OCI-LY3 (cell line): Measurements from ENCODE around the gene P2RY10.

Source experiments
- EZH2phosphoT487 ChIP-seq: fragments of 200-600 bp; shearing (Covaris generic); IDR thresholded peaks from 2 replicates; pipeline ENCODE4 v1.6.1; 2018; ENCODE audit warnings: antibody characterized with exemption, mixed run types, low read depth
- TF ChIP-seq, protein P1 (sequence below): fragments of 200-600, 300-600 bp; sonication (generic); IDR thresholded peaks from 2 replicates; pipeline ENCODE4 v1.5.1; 2014; ENCODE audit warnings: antibody characterized with exemption, low read length, low read depth

DNA sequence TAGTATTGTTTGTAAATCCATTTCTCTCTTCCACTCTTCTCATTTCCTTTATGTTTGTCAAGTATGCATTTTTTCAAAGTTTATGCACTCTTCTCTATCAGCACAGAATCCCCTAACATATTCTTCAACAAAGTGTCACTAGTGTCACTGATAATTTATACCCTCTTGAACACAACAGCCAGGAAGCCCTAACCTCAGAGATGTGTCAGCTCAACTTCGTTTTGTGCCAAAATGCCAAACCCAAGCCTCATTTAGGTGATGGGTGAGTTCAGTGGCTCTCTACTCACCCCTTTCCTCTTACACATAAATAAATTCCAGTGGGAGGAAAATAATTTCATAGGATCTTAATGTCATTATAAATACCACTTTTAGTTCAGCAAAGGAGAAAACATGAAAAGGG lies 22.4 kb upstream of the P2RY10 start:
- TF ChIP-seq, protein P1, sequence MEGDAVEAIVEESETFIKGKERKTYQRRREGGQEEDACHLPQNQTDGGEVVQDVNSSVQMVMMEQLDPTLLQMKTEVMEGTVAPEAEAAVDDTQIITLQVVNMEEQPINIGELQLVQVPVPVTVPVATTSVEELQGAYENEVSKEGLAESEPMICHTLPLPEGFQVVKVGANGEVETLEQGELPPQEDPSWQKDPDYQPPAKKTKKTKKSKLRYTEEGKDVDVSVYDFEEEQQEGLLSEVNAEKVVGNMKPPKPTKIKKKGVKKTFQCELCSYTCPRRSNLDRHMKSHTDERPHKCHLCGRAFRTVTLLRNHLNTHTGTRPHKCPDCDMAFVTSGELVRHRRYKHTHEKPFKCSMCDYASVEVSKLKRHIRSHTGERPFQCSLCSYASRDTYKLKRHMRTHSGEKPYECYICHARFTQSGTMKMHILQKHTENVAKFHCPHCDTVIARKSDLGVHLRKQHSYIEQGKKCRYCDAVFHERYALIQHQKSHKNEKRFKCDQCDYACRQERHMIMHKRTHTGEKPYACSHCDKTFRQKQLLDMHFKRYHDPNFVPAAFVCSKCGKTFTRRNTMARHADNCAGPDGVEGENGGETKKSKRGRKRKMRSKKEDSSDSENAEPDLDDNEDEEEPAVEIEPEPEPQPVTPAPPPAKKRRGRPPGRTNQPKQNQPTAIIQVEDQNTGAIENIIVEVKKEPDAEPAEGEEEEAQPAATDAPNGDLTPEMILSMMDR: no peak
- no peak for TF ChIP-seq EZH2phosphoT487
